GM10266 (cell line): Measurements from ENCODE around the gene BRSK2.

ENCODE experiments used
- DNase-seq: peaks from one replicate; pipeline ENCODE4 v3.0.0; 2012; ENCODE audit errors: extremely low spot score
- CTCF ChIP-seq: IDR thresholded peaks from 2 replicates; pipeline ENCODE4 v1.5.1; 2012; ENCODE audit warnings: mild to moderate bottlenecking, low read depth; ENCODE audit not compliant: control insufficient read depth, insufficient read depth; ENCODE audit errors: missing control alignments

The BRSK2 gene

GRCh38 chr11:1447845-1448825 is 58.4 kb downstream of the BRSK2 start:
- peak; percentile 41 for DNase-seq
- TF ChIP-seq CTCF, result no peak

GRCh38 chr11:1448882-1449281 is 59.1 kb downstream of the BRSK2 start:
- DNase-seq, result no peak
- TF ChIP-seq CTCF, result no peak

- peak; percentile 48 for DNase-seq
- TF ChIP-seq CTCF, result no peak
Observed at GRCh38 chr11:1449490-1450243, 59.9 kb downstream of the BRSK2 start.

GRCh38 chr11:1450344-1450875 is 60.7 kb downstream of the BRSK2 start:
- DNase-seq, result no peak
- TF ChIP-seq CTCF, result no peak

GRCh38 chr11:1450949-1451710 is 61.4 kb downstream of the BRSK2 start:
- peak; percentile 43 for DNase-seq

More at GRCh38 chr11:1450949-1451710, 61.4 kb downstream of the BRSK2 start:
- TF ChIP-seq CTCF, result no peak
